H1 (cell line): Measurements from ENCODE around the gene VWA1. TPM values are rescaled to one million over a fixed set of nuclear protein-coding genes. Genes with fewer than 3 reads are reported as not detected.

ENCODE experiments used
- CTCF ChIA-PET: fragments of 300-600 bp; sonication (Branson Sonifier 250); formaldehyde crosslinking; loops from one replicate; lab custom pipeline; 2021; ENCODE audit not compliant: partially characterized antibody; lab: Charles Lee
- POLR2A ChIA-PET: fragments of 300-600 bp; sonication (Branson Sonifier 250); formaldehyde crosslinking; loops from one replicate; lab custom pipeline; 2021; ENCODE audit warnings: inconsistent platforms; ENCODE audit not compliant: partially characterized antibody; lab: Charles Lee
- DNase-seq, 2 experiments: peaks; one replicate each; pipeline versions ENCODE4 v3.0.0 to v3.0.0-alpha.2; 2010 to 2022; ENCODE audit warnings: low spot score in 2 of 2, low read depth in 1 of 2, mixed read lengths in 1 of 2
- FAIRE-seq: peaks from 2 replicates; lab custom pipeline; 2011; peaks lifted over from hg19 to GRCh38; lab: Jason Lieb, UNC
- H2AFZ ChIP-seq: 2 replicates; pipeline ENCODE4 v1.8.1; 2012; ENCODE audit warnings: low read length, inconsistent platforms
- H2AK5ac ChIP-seq: 2 replicates; pipeline ENCODE4 v1.6.1; 2013; ENCODE audit warnings: low read depth, low read length
- H2BK120ac ChIP-seq: replicated peaks from 2 replicates; pipeline ENCODE3; 2013; ENCODE audit warnings: low read depth, low read length, inconsistent platforms
- H2BK12ac ChIP-seq: 2 replicates; pipeline ENCODE4 v1.6.1; 2013; ENCODE audit warnings: low read depth, low read length
- H2BK15ac ChIP-seq: 2 replicates; pipeline ENCODE4 v1.6.1; 2013; ENCODE audit warnings: low read length
- H2BK20ac ChIP-seq: 2 replicates; pipeline ENCODE4 v1.6.1; 2013; ENCODE audit warnings: low read length
- H2BK5ac ChIP-seq: 2 replicates; pipeline ENCODE4 v1.6.1; 2013; ENCODE audit warnings: low read depth, low read length
- H3K14ac ChIP-seq: 2 replicates; pipeline ENCODE4 v1.6.1; 2013; ENCODE audit warnings: inconsistent platforms; ENCODE audit not compliant: insufficient read length
- H3K18ac ChIP-seq: 2 replicates; pipeline ENCODE4 v1.6.1; 2013; ENCODE audit warnings: low read length; ENCODE audit errors: extremely low read depth
- H3K23ac ChIP-seq: 2 replicates; pipeline ENCODE4 v1.6.1; 2013; ENCODE audit warnings: inconsistent platforms; ENCODE audit not compliant: insufficient read length
- H3K23me2 ChIP-seq: 2 replicates; pipeline ENCODE4 v1.6.1; 2013; ENCODE audit warnings: low read depth, low read length
- H3K27ac ChIP-seq: 2 replicates; pipeline ENCODE4 v1.6.1; 2011; ENCODE audit warnings: low read depth, low read length, inconsistent platforms
- H3K27me3 ChIP-seq, 4 experiments: replicated peaks in 1 of 4; 1 replicate in 1 of 4; 2 replicates in 3 of 4; pipeline versions ENCODE4 v1.6.1 to v1.8.1; 2011 to 2013; ENCODE audit warnings: low read length in 3 of 4, mild to moderate bottlenecking in 3 of 4, inconsistent platforms in 2 of 4, mixed read lengths in 2 of 4, moderate library complexity in 1 of 4; ENCODE audit not compliant: control insufficient read depth in 3 of 4, insufficient read depth in 3 of 4; ENCODE audit errors: extremely low read depth in 1 of 4
- H3K36me3 ChIP-seq, 4 experiments: 2 replicates each; pipeline versions ENCODE4 v1.6.1 to v1.8.1; 2011 to 2013; ENCODE audit warnings: mild to moderate bottlenecking in 4 of 4, low read length in 3 of 4, moderate library complexity in 2 of 4, control low read depth in 1 of 4, inconsistent platforms in 1 of 4; ENCODE audit not compliant: insufficient read depth in 4 of 4, control insufficient read depth in 2 of 4
- H3K4ac ChIP-seq: replicated peaks from 2 replicates; pipeline ENCODE3; 2013; ENCODE audit warnings: low read length, low read depth, mixed read lengths, inconsistent platforms; ENCODE audit not compliant: insufficient read length
- H3K4me1 ChIP-seq, 4 experiments: replicated peaks in 1 of 4; 1 replicate in 1 of 4; 2 replicates in 3 of 4; pipeline versions ENCODE4 v1.6.1 to v1.8.1; 2011 to 2013; ENCODE audit warnings: low read length in 3 of 4, inconsistent platforms in 2 of 4, mixed read lengths in 1 of 4; ENCODE audit not compliant: insufficient read depth in 4 of 4, control insufficient read depth in 3 of 4
- H3K4me2 ChIP-seq, 2 experiments: 2 replicates each; pipeline versions ENCODE4 v1.6.1 to v1.8.1; 2011 to 2013; ENCODE audit warnings: low read depth in 2 of 2, low read length in 2 of 2, control low read depth in 1 of 2, inconsistent platforms in 1 of 2, mild to moderate bottlenecking in 1 of 2; ENCODE audit not compliant: insufficient read depth in 1 of 2
- H3K4me3 ChIP-seq, 4 experiments: fragments of 200-600, 300-600 bp in 1 of 4; sonication (generic), shearing (Covaris generic), sonication (Bioruptor Twin) in 1 of 4; 2 replicates each; pipeline versions ENCODE4 v1.5.1 to v1.8.1; 2011 to 2016; ENCODE audit warnings: low read length in 4 of 4, low read depth in 3 of 4, control low read depth in 2 of 4, inconsistent platforms in 2 of 4, mild to moderate bottlenecking in 2 of 4, mixed read lengths in 1 of 4, moderate library complexity in 1 of 4; ENCODE audit not compliant: insufficient read depth in 2 of 4; ENCODE audit errors: extremely low read depth in 1 of 4
- H3K56ac ChIP-seq: replicated peaks from 2 replicates; pipeline ENCODE3; 2013; ENCODE audit warnings: low read depth, mild to moderate bottlenecking, mixed read lengths, low read length, inconsistent platforms; ENCODE audit not compliant: insufficient read length
- H3K79me1 ChIP-seq: 2 replicates; pipeline ENCODE4 v1.6.1; 2013; ENCODE audit warnings: low read depth, low read length, control low read depth
- H3K79me2 ChIP-seq, 2 experiments: 2 replicates each; pipeline versions ENCODE4 v1.6.1 to v1.8.1; 2012 to 2013; ENCODE audit warnings: low read length in 2 of 2, mild to moderate bottlenecking in 2 of 2, inconsistent platforms in 1 of 2; ENCODE audit not compliant: insufficient read depth in 2 of 2, control insufficient read depth in 1 of 2
- H3K9ac ChIP-seq, 4 experiments: replicated peaks in 1 of 4; 1 replicate in 1 of 4; 2 replicates in 3 of 4; pipeline versions ENCODE4 v1.6.1 to v1.8.1; 2011 to 2013; ENCODE audit warnings: low read depth in 3 of 4, low read length in 3 of 4, control low read depth in 2 of 4, mild to moderate bottlenecking in 2 of 4, moderate library complexity in 2 of 4, inconsistent platforms in 1 of 4; ENCODE audit errors: extremely low read depth in 1 of 4
- H3K9me3 ChIP-seq, 2 experiments: 2 replicates each; pipeline versions ENCODE4 v1.6.1 to v1.8.1; 2012 to 2013; ENCODE audit warnings: mild to moderate bottlenecking in 2 of 2, moderate library complexity in 2 of 2, control low read depth in 1 of 2, inconsistent platforms in 1 of 2, low read depth in 1 of 2, low read length in 1 of 2, mixed read lengths in 1 of 2; ENCODE audit not compliant: insufficient read depth in 2 of 2
- H4K20me1 ChIP-seq, 2 experiments: replicated peaks in 1 of 2; 2 replicates each; pipeline versions ENCODE3 to v1.8.1; 2011 to 2013; ENCODE audit warnings: inconsistent platforms in 2 of 2, low read length in 2 of 2, mild to moderate bottlenecking in 1 of 2; ENCODE audit not compliant: insufficient read depth in 2 of 2, control insufficient read depth in 1 of 2
- H4K5ac ChIP-seq: 2 replicates; pipeline ENCODE4 v1.6.1; 2013; ENCODE audit warnings: low read length, low read depth, mixed read lengths, inconsistent platforms; ENCODE audit not compliant: insufficient read length
- H4K8ac ChIP-seq: 2 replicates; pipeline ENCODE4 v1.8.0; 2013; ENCODE audit warnings: mild to moderate bottlenecking, moderate library complexity, low read length, inconsistent platforms; ENCODE audit not compliant: insufficient read depth; ENCODE audit errors: extremely low read depth
- H4K91ac ChIP-seq: replicated peaks from 2 replicates; pipeline ENCODE3; 2013; ENCODE audit warnings: low read length, mixed read lengths, inconsistent platforms; ENCODE audit not compliant: insufficient read length
- POU5F1 ChIP-seq: IDR thresholded peaks from 2 replicates; pipeline ENCODE4 v1.6.1; 2011; ENCODE audit warnings: low read depth, mild to moderate bottlenecking, low read length, moderate library complexity
- WGBS, 2 experiments: shearing (Covaris generic) in 1 of 2; methylation state at CpG; one replicate each; pipeline versions ENCODE4 v1.1.6 to v1.1.7; 2013 to 2015; ENCODE audit warnings: low lambda C conversion rate in 2 of 2, mixed read lengths in 2 of 2, inconsistent platforms in 1 of 2, low coverage in 1 of 2, missing lambda C conversion rate in 1 of 2; ENCODE audit not compliant: insufficient replicate concordance in 2 of 2, insufficient coverage in 1 of 2, insufficient read length in 1 of 2; ENCODE audit errors: extremely low coverage in 1 of 2, missing lambda C conversion rate in 1 of 2; 5-methylcytosine and 5-hydroxymethylcytosine counted together
- polyA plus RNA-seq, 7 experiments: library from polyadenylated mRNA; depleted of rRNA in 3 of 7; stranded (reverse) in 5 of 7; unstranded in 2 of 7; fragments of >200 nt in 5 of 7; fragments of 200-250 nt in 2 of 7; gene quantifications; 1 replicate in 5 of 7; 2 replicates in 1 of 7; 4 replicates in 1 of 7; pipeline versions ENCODE4 v1.2.1 to v1.2.3, GENCODE V29; 2011 to 2013; ENCODE audit warnings: missing spikeins in 2 of 7, mixed read lengths in 2 of 7
- total RNA-seq: library from RNA; stranded (reverse); fragmentation: NEBNext Ultra II Directional; extraction: Animal tissue kit (Norgen Biotek cat#: 25700); gene quantifications from 2 replicates; pipeline ENCODE4 v1.2.1, GENCODE V29; 2021
- TF ChIP-seq, protein P1 (sequence below), 3 experiments: IDR thresholded peaks; 1 replicate in 2 of 3; 2 replicates in 1 of 3; pipeline versions ENCODE4 v1.5.1 to v1.6.1; 2011; ENCODE audit warnings: low read length in 3 of 3, mild to moderate bottlenecking in 3 of 3, inconsistent platforms in 2 of 3, low read depth in 1 of 3, moderate library complexity in 1 of 3; ENCODE audit not compliant: insufficient read depth in 1 of 3; ENCODE audit errors: control extremely low read depth in 1 of 3

The VWA1 gene
- total and polyA plus RNA-seq, 2 of the 8 experiments (the other 6 are each of a cell fraction or from before 2014, with no cell fraction given) = 16.0 to 36.6 TPM

GRCh38 chr1:1437033-1437903 is 1.8 kb downstream of the VWA1 start:
- no peak overlapping the region for H3K27ac ChIP-seq
- no peak for FAIRE-seq

More at GRCh38 chr1:1437033-1437903, 1.8 kb downstream of the VWA1 start:
- POLR2A ChIA-PET = interaction anchor here (0.5 to 22.9 kb wide), 10 partner anchors 9 to 343 kb away, joined by 3 to 515 read pairs (median 5); partner anchors contain the start of genes ANKRD65, CCNL2 and MRPL20
- peaks cover 0 to 8% of the 10 kb centered on the region in 2 experiments; a peak in 1 of 4 replicates for H3K79me2 ChIP-seq
- no peak overlapping the region for H4K5ac ChIP-seq
- no peak overlapping the region for H3K56ac ChIP-seq
- TF ChIP-seq POU5F1 = no peak
- TF ChIP-seq, protein P1, sequence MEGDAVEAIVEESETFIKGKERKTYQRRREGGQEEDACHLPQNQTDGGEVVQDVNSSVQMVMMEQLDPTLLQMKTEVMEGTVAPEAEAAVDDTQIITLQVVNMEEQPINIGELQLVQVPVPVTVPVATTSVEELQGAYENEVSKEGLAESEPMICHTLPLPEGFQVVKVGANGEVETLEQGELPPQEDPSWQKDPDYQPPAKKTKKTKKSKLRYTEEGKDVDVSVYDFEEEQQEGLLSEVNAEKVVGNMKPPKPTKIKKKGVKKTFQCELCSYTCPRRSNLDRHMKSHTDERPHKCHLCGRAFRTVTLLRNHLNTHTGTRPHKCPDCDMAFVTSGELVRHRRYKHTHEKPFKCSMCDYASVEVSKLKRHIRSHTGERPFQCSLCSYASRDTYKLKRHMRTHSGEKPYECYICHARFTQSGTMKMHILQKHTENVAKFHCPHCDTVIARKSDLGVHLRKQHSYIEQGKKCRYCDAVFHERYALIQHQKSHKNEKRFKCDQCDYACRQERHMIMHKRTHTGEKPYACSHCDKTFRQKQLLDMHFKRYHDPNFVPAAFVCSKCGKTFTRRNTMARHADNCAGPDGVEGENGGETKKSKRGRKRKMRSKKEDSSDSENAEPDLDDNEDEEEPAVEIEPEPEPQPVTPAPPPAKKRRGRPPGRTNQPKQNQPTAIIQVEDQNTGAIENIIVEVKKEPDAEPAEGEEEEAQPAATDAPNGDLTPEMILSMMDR (IDR thresholded peaks at IDR 0.05; ENCODE audit: control extremely low read depth in 1 of 3, insufficient read depth in 1 of 3, low read depth in 1 of 3, low read length in 3 of 3) = no peak
- H4K20me1 ChIP-seq = peaks cover 4 to 7% of the 10 kb centered on the region in 2 experiments
- no peak overlapping the region for H2BK120ac ChIP-seq
- no peak overlapping the region for H2BK12ac ChIP-seq
- peak overlapping the region in 1 of 2 experiments; percentile 54; a peak in 1 of 4 replicates for H3K4me2 ChIP-seq
- WGBS, 2 experiments = 92% methylated on average over 31 of the region's 31 CpGs; no CpG with 5 or more reads in 1 of the 2 experiments
- no peaks in the 10 kb centered on the region for H3K79me1 ChIP-seq
- H2BK5ac ChIP-seq = no peak overlapping the region
- H3K23ac ChIP-seq = no peak overlapping the region
- H3K9me3 ChIP-seq = no peaks in the 10 kb centered on the region
- H3K36me3 ChIP-seq = peaks cover 0 to 7% (median 0%) of the 10 kb centered on the region in 4 experiments; a peak in 1 of 8 replicates
- H3K4me3 ChIP-seq = no peak overlapping the region
- H2AFZ ChIP-seq = no peak overlapping the region
- 0 out of 2 replicates have a peak overlapping the region, but pooled peaks have one; percentile 5 for H2AK5ac ChIP-seq
- H3K9ac ChIP-seq = no peak overlapping the region
- H3K4me1 ChIP-seq = peaks cover 0 to 38% (median 31%) of the 10 kb centered on the region in 4 experiments; a peak in 6 of 7 replicates
- H3K18ac ChIP-seq = no peak overlapping the region
- H2BK15ac ChIP-seq = no peak overlapping the region
- peaks cover 0 to 3% (median 0%) of the 10 kb centered on the region in 4 experiments; a peak in 2 of 7 replicates for H3K27me3 ChIP-seq
- peak overlapping the region; percentile 2; the same call in 1 of the 2 replicates for H4K8ac ChIP-seq
- no peak overlapping the region for H2BK20ac ChIP-seq
- no peak overlapping the region for H4K91ac ChIP-seq
- H3K23me2 ChIP-seq = peaks cover 18% of the 10 kb centered on the region; the same call in 1 of the 2 replicates
- no peak for DNase-seq
- H3K14ac ChIP-seq = no peak overlapping the region
- CTCF ChIA-PET = interaction anchor here (0.6 to 3.0 kb wide), 12 partner anchors 9 to 135 kb away, joined by 3 to 20 read pairs (median 5); partner anchors contain the start of genes ATAD3C and CCNL2
- H3K4ac ChIP-seq = no peak overlapping the region
